SK-N-SH treated with all-trans-retinoic acid at 6 μM for 48 hours (cell line): ENCODE results near the gene C17orf100.

Experiments
- CREB5 ChIP-seq: fragments of 250-450 bp; sonication (Bioruptor Pico); IDR thresholded peaks from 2 replicates; pipeline ENCODE4 v1.5.1; 2020; ENCODE audit warnings: low read depth, mild to moderate bottlenecking, moderate library complexity
- CSDC2 ChIP-seq: fragments of 250-450 bp; sonication (Bioruptor Pico); IDR thresholded peaks from 2 replicates; pipeline ENCODE4 v1.5.0; 2020; ENCODE audit warnings: mild to moderate bottlenecking, moderate library complexity
- ISL1 ChIP-seq: fragments of 250-450 bp; sonication (Bioruptor Pico); IDR thresholded peaks from 2 replicates; pipeline ENCODE4 v2.1.2; 2022; ENCODE audit warnings: mild to moderate bottlenecking, moderate library complexity
- PATZ1 ChIP-seq: fragments of 250-450 bp; sonication (Bioruptor Pico); IDR thresholded peaks from 2 replicates; pipeline ENCODE4 v1.8.0; 2020; ENCODE audit warnings: mild to moderate bottlenecking, moderate library complexity, borderline replicate concordance
- ZC3H10 ChIP-seq: fragments of 250-450 bp; sonication (Bioruptor Pico); IDR thresholded peaks from 2 replicates; pipeline ENCODE4 v1.5.1; 2021; ENCODE audit warnings: mild to moderate bottlenecking, moderate library complexity
- ZFP3 ChIP-seq: fragments of 250-450 bp; sonication (Bioruptor Pico); IDR thresholded peaks from 2 replicates; pipeline ENCODE4 v1.5.0; 2020; ENCODE audit warnings: mild to moderate bottlenecking, moderate library complexity
- ZNF70 ChIP-seq: fragments of 450-650 bp; formaldehyde crosslinking; IDR thresholded peaks from 2 replicates; pipeline ENCODE4 v1.5.0; 2020; ENCODE audit warnings: mild to moderate bottlenecking, moderate library complexity
- TF ChIP-seq, protein P1 (sequence below): fragments of 250-450 bp; sonication (Bioruptor Pico); IDR thresholded peaks from 2 replicates; pipeline ENCODE4 v1.8.0; 2021; ENCODE audit warnings: low read depth, mild to moderate bottlenecking, moderate library complexity, borderline replicate concordance
- TF ChIP-seq, protein P2 (sequence below): fragments of 250-450 bp; sonication (Bioruptor Pico); IDR thresholded peaks from 2 replicates; pipeline ENCODE4 v1.5.0; 2020; ENCODE audit warnings: mild to moderate bottlenecking, moderate library complexity
- TF ChIP-seq, protein P3 (sequence below): fragments of 250-450 bp; sonication (Bioruptor Pico); IDR thresholded peaks from 2 replicates; pipeline ENCODE4 v1.5.1; 2021; ENCODE audit warnings: mild to moderate bottlenecking, moderate library complexity

DNA sequence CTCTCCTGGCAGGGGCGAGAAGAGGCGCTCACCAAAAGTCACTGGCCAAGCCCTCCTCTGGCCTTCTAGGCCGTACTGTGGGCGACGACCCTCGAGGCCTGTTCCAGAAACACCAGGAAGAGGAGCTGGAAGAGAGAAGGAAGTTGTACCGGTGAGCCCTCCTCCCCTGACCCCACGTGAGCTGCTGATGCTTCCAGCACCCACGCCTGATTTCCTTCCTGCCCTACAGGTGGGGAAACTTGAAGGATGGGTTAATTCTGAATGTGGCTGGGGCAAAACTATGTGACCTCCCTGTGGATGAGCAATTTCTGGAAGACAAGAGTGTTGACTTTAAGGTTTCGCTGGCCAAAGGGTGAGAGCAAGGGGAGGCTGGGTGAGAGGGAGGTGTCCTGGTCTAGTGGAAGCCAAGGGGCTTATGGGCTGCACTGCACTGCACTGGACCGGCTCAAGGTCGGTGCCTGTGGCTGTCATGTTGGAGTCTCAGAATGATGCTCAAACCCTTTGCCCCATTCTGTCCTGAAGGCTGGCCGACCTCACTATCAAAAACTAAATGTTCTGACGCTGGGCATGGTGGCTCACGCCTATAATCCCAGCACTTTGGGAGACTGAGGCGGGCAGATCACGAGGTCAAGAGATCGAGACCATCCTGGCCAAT is 6.2 kb downstream of the C17orf100 start:
- TF ChIP-seq PATZ1 (CRISPR knock-in tag) (no peak), CSDC2 (no peak), CREB5 (CRISPR knock-in tag) (no peak), ZNF70 (CRISPR knock-in tag) (no peak), ISL1 (CRISPR knock-in tag) (no peak), ZC3H10 (no peak), ZFP3 (CRISPR knock-in tag) (no peak)
- TF ChIP-seq, protein P1, sequence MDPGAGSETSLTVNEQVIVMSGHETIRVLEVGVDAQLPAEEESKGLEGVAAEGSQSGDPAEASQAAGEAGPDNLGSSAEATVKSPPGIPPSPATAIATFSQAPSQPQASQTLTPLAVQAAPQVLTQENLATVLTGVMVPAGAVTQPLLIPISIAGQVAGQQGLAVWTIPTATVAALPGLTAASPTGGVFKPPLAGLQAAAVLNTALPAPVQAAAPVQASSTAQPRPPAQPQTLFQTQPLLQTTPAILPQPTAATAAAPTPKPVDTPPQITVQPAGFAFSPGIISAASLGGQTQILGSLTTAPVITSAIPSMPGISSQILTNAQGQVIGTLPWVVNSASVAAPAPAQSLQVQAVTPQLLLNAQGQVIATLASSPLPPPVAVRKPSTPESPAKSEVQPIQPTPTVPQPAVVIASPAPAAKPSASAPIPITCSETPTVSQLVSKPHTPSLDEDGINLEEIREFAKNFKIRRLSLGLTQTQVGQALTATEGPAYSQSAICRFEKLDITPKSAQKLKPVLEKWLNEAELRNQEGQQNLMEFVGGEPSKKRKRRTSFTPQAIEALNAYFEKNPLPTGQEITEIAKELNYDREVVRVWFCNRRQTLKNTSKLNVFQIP (CRISPR knock-in tag) = no peak
- TF ChIP-seq, protein P2, sequence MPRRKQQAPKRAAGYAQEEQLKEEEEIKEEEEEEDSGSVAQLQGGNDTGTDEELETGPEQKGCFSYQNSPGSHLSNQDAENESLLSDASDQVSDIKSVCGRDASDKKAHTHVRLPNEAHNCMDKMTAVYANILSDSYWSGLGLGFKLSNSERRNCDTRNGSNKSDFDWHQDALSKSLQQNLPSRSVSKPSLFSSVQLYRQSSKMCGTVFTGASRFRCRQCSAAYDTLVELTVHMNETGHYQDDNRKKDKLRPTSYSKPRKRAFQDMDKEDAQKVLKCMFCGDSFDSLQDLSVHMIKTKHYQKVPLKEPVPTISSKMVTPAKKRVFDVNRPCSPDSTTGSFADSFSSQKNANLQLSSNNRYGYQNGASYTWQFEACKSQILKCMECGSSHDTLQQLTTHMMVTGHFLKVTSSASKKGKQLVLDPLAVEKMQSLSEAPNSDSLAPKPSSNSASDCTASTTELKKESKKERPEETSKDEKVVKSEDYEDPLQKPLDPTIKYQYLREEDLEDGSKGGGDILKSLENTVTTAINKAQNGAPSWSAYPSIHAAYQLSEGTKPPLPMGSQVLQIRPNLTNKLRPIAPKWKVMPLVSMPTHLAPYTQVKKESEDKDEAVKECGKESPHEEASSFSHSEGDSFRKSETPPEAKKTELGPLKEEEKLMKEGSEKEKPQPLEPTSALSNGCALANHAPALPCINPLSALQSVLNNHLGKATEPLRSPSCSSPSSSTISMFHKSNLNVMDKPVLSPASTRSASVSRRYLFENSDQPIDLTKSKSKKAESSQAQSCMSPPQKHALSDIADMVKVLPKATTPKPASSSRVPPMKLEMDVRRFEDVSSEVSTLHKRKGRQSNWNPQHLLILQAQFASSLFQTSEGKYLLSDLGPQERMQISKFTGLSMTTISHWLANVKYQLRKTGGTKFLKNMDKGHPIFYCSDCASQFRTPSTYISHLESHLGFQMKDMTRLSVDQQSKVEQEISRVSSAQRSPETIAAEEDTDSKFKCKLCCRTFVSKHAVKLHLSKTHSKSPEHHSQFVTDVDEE (CRISPR knock-in tag) = no peak
- TF ChIP-seq, protein P3, sequence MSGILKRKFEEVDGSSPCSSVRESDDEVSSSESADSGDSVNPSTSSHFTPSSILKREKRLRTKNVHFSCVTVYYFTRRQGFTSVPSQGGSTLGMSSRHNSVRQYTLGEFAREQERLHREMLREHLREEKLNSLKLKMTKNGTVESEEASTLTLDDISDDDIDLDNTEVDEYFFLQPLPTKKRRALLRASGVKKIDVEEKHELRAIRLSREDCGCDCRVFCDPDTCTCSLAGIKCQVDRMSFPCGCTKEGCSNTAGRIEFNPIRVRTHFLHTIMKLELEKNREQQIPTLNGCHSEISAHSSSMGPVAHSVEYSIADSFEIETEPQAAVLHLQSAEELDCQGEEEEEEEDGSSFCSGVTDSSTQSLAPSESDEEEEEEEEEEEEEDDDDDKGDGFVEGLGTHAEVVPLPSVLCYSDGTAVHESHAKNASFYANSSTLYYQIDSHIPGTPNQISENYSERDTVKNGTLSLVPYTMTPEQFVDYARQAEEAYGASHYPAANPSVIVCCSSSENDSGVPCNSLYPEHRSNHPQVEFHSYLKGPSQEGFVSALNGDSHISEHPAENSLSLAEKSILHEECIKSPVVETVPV (CRISPR knock-in tag) = no peak
